HG03108 (cell line): ENCODE data around the gene PLEKHN1.
A peak's percentile ranks its signal among the peaks of the same experiment; 100 is the strongest.

ENCODE experiments used
- ATAC-seq: cut with Tn5 transposase; IDR thresholded peaks from one replicate; pipeline ENCODE4 v1.9.1; 2021; ENCODE audit warnings: moderate library complexity; ENCODE audit not compliant: unreplicated experiment

PLEKHN1 gene

DNA sequence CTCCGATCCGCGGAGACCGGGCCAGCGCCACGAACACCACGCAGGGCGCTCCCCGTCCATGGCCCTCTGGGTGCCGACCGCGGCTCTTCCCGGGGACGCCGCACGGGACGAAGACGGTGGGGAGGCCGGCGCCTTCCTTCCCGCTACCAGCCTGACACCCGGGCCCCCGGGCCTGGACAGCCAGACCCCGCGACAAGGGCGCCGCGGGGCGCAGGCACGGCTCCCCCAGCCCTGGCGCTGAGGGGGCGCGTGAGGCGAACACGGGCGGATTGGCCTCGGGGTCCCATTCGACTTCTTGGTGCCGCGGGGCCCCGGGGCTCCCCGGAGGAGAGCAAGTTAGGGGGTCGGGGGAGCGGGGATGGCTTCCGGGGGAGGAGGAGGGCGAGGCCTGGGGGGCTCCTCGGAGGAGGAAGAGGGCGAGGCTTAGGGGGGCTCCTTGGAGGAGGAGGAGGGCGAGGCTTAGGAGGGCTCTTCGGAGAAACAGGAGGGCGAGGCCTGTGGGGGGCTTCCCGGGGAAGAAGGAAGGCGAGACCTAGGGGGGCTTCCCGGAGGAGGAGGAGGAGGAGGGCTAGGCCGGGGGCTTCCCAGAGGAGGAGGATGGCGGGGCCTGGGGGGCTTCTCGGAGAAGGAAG is 6.4 kb upstream of the PLEKHN1 start:
- ATAC-seq: no peak

DNA sequence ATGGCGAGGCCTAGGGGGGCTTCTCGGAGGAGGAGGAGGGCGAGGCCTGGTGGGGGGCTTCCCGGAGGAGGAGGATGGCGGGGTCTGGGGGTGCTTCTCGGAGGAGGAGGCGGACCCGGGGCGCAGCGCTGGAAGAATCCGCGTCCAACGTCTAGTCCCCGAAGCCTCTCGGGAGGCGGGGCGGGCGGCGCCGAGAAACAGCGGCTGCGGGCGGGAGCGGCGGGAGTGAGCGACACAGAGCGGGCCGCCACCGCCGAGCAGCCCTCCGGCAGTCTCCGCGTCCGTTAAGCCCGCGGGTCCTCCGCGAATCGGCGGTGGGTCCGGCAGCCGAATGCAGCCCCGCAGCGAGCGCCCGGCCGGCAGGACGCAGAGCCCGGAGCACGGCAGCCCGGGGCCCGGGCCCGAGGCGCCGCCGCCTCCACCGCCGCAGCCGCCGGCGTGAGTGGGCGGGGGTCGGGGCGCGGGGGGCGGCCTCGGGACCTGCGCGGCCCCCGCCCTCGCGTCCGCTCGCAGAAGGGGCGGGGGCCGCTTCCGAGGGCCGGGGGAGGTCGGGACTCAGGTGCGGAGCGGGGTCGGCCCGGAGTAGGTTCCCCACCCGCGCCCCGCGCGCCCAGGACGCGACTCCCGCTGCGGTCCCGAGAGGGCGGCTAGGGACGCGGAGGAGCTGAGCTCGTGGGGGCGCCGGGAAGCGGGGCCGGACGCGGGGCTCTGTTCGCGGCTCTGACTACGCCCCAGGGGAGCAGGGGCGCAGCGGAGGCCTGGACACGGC is 5.7 kb upstream of the PLEKHN1 start, which contains the start of gene KLHL17:
Gene KLHL17 (plus strand): TSS at position 222 of the 769 bp plus-strand sequence. CDS start 110 bp downstream, at position 332.
- no peak for ATAC-seq

DNA sequence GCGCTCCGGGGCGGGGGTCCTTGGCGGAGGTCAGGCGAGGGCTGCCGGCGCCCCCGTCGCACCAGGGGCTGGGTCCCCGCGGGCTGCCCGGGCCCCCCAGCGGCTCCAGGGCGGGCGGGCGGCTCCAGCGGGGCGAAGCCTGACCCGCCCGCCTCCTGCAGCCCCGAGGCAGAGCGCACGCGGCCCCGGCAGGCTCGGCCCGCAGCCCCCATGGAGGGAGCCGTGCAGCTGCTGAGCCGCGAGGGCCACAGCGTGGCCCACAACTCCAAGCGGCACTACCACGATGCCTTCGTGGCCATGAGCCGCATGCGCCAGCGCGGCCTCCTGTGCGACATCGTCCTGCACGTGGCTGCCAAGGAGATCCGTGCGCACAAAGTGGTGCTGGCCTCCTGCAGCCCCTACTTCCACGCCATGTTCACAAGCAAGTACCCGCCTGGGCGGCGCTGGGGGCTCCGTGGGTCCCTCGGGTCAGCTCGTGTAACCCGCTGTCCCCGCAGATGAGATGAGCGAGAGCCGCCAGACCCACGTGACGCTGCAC is 5.1 kb upstream of the PLEKHN1 start:
- no peak for ATAC-seq

DNA sequence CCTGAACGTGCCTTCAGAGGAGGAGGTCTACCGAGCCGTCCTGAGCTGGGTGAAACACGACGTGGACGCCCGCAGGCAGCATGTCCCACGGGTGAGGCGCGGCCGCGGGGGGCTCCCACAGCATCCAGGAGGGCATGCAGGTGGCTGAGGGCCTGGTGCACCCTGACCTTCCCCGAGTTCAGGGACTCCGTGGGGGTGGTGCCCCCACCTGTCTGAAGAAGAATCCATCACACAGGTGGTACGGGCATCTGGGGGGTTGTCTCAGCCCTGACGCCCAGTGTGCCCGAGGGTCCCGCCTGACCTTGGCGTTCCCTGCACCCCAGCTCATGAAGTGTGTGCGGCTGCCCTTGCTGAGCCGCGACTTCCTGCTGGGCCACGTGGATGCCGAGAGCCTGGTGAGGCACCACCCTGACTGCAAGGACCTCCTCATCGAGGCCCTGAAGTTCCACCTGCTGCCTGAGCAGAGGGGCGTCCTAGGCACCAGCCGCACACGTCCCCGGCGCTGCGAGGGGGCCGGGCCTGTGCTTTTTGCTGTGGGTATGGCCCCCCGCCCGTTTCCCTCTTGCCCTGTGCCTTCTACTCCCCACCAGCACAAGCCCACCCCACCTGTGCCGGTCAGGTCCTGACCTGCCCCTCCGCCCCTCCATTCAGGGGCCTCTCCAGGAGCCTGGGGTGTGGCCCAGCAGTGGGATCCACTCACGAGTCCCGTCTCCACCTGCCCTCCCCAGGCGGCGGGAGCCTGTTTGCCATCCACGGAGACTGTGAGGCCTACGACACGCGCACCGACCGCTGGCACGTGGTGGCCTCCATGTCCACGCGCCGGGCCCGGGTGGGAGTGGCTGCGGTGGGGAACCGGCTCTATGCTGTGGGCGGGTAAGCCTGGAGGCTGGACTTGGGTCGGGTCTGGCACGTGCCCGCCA is 3.6 kb upstream of the PLEKHN1 start:
- no peak for ATAC-seq

DNA sequence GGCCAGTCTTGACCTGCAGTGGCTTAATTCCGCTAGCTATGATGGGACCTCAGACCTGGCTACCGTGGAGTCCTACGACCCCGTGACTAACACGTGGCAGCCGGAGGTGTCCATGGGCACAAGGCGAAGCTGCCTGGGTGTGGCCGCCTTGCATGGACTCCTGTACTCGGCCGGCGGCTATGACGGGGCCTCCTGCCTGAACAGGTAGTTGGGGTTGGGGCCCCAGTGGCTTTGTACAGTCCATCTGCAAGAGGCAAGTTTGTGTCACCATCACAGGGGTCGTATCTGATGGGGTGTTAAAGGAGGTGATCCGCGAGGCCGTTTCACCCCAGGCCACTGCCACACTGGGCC is 3.0 kb upstream of the PLEKHN1 start:
- ATAC-seq: no peak

DNA sequence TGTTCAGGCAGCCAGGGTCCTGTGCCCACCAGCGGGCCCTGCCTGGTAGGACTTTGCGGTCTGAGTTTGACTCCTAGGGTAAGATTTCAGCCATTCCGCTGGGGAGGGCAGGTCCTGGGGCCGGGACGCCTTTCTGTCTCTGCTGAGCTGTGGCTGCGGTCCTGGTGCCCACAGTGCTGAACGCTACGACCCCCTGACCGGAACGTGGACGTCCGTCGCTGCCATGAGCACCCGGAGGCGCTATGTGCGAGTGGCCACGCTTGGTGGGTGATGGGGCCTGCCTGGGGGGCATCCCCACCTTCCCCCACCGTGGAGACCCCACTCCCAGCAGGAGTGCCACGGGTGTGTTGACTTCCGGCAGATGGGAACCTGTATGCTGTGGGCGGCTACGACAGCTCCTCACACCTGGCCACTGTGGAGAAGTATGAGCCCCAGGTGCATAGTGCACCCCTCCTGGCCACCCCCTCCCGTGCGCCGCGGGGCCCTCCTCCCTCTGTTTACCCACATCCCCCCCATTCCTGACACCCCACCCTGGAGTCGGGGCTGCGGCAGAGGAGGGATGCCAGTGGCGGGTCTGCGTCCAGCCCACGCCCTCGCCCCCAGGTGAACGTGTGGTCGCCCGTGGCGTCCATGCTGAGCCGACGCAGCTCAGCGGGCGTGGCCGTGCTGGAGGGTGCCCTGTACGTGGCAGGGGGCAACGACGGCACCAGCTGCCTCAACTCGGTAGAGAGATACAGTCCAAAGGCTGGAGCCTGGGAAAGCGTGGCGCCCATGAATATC is 2.3 kb upstream of the PLEKHN1 start:
- no peak for ATAC-seq

DNA sequence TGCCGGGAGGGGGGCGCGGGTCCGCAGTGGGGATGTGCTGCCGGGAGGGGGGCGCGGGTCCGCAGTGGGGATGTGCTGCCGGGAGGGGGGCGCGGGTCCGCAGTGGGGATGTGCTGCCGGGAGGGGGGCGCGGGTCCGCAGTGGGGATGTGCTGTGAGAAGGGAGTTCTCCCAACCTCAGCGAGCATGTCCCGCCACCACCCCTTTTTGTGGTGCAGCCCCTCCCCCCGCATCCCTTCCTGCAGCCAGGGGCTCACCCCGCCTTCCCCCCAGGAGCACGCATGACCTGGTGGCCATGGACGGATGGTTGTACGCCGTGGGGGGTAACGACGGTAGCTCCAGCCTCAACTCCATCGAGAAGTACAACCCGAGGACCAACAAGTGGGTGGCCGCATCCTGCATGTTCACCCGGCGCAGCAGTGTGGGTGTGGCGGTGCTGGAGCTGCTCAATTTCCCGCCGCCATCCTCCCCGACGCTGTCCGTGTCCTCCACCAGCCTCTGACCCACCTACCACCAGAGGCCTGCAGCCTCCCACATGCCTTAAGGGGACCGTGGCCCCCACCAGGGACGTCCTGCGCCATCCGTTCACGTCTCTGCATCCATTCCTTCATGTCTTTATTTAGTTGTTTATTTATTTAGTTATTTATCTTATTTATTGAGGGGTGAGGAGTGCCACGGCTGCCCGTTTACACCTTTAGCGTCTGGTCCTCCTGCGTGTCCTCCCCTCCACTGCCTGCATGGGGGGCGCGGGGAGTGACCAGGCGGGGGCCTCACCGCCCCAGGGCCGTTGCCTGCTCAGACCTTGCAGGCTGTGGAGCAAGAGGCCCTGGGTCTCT is 1.4 kb upstream of the PLEKHN1 start:
- ATAC-seq: no peak

DNA sequence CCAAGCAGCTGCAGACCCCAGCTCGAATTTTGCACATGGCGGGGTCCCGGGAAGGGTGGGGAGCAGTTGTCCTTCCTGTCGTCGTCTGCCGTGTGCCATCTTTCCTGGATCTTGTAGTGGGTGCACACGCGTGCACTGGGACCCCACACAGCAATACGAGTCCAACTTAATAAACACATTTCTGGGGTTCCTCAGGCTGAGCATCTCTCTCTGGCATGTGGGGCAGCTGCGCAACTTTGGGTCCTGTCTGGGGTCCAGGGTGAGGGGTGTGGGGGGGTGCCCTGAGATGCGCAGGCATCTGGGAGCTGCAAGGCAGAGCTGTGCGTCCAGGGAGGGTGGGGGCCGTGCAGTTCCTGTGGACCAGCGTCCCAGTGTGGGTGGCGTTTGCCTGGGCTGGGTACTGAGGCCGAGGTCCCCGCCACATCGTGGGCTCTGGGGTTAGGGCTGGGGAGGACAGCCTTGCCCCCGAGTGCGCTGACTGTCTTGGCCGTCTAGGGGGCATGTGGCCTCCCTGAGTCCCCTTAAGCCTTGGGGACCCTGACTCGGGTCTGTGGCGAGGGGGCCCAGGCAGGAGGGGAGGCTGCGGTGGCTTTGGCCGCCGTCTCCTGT is 652 bp upstream of the PLEKHN1 start:
- no peak for ATAC-seq

DNA sequence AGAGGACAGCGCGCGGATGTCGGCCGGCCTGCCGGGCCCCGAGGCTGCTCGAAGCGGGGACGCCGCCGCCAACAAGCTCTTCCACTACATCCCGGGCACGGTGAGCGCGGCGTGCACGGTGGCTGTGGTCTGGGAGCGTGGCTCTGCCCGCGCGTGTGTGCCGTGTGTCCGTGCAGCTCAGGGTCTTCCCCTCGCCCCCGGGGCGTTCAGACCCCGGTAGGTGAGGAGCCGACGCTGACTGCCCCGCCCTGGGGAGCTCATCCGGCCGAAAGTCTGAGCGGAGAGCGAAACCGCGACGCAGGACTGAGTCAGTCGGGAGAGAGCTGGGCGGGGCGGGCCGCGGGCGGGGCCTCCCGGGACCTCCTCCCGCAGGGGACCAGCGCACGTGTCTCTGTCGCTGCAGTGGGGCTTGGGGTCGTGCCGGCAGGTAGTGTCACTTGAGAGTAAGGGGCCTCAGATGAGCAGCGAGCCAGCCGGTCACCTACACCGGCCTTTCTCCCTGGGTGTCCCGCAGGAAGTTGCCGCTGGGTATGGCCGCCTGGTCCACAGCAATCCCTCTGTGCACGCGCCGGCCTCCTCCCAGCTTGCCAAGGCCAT is 520 bp downstream of the PLEKHN1 start:
- peak; percentile 65 for ATAC-seq

DNA sequence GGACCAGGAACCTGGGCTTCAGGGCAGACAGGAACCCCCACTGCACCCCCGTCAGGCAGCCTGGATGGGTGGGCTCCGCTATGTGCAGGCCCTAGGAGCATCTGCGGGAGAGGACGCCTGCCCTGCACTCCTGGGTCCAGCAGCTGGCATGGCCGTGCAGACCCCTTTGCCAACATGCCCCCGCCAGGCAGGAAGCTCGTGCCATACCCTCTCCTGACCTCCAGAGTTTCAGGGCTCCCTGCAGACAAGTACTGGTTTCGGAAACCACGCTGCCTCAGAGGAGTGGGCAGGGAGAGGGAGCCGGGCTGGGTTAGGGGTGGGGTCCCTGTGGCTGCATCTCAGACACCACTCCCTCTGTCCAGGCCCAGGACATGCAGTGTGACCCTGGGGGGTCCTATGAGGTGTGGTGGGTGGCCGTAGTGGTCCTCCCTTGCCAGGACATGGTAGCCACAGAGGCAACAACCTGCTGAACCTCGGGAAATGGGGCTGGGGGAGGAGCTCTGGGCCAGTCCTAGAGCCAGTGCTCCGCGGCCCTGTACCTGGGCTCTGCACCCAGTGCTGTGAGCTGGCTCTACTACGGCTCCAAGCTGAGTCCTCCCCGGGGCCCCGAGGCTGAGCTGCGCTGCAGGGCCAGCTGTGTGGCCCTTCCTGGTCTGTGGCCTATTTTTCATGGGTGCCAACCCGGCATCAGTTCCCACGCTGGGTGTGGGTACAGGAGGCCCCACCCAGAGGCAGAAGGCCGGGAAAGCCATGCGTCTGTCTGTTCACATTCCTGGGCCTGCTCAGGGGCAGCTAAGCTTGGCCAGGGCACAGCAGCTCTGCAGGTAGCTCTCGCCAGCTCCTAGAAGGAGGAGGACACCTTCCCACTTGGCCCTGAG is 1.4 kb downstream of the PLEKHN1 start:
- no peak for ATAC-seq

DNA sequence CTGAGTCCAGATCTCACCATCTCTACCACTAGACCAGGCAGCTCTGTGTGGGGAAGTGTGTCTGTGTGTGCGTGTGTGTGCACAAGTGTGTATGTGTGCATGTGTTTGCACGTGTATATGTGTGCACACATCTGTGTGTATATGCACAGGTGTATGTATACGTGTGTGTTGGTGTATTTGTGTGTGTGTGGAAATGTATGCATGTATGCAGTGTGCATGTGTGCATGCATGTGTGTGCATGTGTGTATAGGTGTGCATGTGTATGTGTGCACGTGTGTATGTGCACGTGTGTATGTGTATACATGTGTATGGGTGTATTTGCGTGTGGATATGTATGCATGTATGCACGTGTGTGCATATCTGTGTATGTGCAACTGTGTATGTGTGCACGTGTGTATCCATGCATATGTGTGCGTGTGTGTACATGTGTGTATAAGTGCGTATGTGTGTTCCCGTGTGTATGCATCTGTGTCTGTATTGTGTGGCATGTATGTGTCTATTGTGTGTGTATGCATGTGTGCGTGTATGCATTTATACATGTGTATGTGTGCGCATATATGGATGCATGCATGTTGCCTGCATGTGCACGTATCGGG is 3.1 kb downstream of the PLEKHN1 start:
- ATAC-seq: no peak

DNA sequence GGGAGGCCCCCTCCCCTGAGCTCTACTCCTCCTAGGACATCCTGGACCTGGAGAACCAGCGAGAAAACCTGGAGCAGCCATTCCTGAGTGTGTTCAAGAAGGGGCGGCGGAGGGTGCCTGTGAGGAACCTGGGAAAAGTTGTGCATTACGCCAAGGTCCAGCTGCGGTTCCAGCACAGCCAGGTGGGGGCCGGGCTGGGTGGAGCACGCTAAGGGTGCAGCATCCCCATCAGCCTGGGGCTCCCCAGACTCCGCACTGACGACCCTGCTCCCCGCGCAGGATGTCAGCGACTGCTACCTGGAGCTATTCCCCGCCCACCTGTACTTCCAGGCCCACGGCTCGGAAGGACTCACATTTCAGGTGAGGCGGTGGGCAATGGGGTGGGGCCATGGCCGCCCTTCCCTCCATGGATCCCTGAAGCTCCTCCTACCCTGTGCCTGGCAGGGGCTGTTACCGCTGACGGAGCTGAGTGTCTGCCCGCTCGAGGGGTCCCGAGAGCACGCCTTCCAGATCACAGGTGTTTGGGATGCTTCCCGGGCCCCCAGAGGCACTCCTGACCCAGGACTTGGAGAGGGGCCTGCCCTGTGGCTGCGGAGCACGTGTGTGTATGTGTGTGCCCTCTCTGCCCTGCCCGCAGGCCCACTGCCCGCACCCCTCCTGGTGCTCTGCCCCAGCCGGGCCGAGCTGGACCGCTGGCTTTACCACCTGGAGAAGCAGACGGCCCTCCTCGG is 4.1 kb downstream of the PLEKHN1 start:
- ATAC-seq: no peak

DNA sequence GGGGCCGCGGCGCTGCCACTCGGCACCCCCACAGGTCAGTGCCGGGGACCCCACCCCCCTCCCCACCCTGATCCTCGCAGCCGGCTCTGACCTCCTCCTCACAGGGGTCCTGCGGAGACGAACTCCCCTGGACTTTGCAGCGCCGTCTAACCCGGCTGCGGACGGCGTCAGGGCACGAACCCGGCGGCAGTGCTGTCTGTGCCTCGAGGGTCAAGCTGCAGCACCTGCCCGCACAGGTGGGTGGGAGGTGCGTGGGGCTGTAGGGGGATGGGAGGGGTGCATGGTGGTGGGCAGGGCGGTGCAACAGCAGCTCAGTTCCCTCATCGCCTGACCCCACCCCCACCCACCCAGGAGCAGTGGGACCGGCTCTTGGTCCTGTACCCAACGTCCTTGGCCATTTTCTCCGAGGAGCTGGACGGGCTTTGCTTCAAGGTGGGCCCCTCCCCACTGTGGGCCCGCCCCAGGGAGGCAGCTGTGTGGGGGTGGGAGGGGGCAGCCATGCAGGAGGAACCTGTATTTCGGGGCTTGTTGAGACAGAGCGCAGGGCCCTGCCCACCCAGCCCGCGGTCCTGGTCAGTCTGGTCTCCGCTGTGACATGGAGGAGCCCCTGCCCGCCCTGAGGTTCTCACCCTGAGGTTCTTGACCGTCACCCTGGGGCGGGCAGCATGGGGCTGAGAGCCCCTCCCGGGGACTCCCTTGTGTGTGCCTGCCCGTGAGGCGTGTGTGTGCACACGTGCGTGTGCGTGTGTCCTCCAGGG is 4.9 kb downstream of the PLEKHN1 start:
- no peak for ATAC-seq

DNA sequence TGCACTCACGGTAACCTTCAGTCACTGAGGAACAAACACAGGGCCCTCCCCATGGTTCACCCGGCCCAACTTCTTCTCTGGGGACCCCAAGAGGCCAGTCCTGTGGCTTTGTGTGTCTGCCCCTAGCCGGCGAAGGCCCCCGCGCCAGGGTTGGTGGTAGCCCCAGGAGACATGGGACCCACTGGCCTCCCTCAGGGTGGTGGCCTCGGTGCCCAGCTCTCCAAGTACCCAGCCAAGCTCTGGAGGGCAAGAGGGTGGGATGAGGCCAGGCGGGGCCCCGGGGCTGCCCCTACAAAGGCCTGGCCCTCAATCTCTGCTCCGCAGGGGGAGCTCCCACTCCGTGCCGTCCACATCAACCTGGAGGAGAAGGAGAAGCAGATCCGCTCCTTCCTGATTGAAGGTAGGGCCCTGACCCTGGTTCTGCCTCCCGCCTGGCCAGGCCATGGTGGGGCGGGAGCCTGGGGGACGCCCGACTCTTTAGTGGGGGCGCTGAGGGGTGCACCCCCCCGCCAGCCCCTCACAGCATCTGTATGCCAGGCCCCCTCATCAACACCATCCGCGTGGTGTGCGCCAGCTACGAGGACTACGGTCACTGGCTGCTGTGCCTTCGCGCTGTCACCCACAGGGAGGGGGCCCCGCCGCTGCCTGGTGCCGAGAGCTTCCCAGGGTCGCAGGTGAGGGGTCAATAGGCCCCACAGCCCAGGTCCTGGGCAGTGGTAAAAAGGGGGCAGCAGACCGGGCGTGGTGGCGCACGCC is 5.6 kb downstream of the PLEKHN1 start:
- no peak for ATAC-seq

DNA sequence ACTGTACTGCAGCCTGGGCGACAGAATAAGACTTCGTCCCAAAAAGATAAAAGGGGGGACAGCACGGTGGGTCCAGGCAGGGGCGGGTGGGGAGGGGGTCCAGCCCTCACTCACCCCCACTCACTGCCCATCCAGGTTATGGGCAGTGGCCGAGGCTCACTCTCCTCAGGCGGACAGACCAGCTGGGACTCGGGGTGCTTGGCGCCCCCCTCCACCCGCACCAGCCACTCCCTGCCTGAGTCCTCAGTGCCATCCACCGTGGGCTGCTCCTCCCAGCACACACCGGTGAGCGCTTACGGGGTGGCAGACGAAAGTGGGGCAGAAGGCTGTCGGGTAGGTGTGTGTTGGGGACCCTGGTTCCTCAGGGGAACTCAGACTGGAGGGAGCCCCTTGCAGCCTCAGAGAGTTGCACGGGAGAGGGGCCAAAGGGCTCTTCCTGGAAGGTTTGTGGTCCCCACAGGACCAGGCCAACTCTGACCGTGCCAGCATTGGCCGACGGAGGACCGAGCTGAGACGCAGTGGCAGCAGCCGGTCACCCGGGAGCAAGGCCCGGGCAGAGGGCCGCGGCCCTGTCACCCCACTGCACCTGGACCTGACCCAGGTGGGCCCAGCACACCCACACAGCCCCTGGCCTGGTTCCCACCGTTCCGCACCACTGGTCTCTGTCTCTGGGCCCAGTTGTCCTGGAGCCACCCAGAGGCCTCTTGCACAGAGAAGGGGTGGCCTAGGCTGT is 6.6 kb downstream of the PLEKHN1 start:
- no peak for ATAC-seq
